ENCODE measurements around the gene KPTN. TPM values are rescaled to one million over a fixed set of nuclear protein-coding genes. Genes with fewer than 3 reads are reported as not detected.
A peak's percentile ranks its signal among the peaks of the same experiment; 100 is the strongest.

KPTN gene
- total and polyA plus RNA-seq, 2 of the 13 experiments (the other 11 are each of a cell fraction or from before 2014, with no cell fraction given) = 9.1 to 13.3 TPM

DNA sequence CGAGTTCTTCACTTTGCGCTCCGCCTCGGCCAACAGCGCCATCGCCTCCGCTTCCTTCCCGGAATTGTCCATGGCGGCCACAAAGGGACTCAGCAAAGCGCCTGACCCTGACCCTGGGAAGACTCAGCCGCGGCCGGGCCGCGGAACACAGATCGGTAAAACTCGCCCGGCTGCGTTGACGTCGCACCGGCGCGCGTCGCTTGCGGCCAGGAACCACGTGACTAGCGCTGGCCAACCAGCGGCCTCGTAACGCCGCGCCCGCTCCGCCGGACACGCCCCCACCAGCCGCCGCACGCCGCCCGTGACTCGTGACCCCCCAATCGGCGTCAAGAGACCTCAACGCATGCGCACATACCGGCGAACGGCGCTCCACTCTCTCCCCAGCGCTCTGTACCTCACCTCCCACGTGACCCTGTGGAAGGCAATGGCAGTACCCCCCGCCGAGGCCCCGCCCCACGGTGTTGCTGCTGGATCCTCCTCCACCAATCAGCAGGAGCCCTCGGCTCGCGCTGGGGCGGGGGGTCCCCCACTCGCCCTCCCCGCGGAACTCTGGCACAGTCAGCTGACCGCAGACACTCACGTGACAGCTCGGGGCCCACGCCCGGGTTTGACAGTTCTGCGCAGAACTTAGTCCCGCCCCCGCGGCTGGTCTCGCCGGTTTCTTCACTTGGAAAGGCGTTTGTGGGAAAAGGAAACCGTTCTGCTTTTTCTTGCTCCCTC is 31.0 kb upstream of the KPTN start, which contains the start of gene NAPA (continued):
- TF ChIP-seq FOXJ3 (CRISPR knock-in tag; IDR thresholded peaks at IDR 0.05; ENCODE audit: borderline replicate concordance) = no peak
- TF ChIP-seq ZNF354B (CRISPR knock-in tag; IDR thresholded peaks at IDR 0.05) = no peak
- TF ChIP-seq ZNF232 (CRISPR knock-in tag; IDR thresholded peaks at IDR 0.05; ENCODE audit: borderline replicate concordance) = no peak
- no peak for TF ChIP-seq SMARCE1 (IDR thresholded peaks at IDR 0.05; ENCODE audit: borderline replicate concordance)
- TF ChIP-seq ZZZ3 (CRISPR knock-in tag; IDR thresholded peaks at IDR 0.05; ENCODE audit: borderline replicate concordance) = peak; percentile 15; the same call in 1 of the 2 replicates
- TF ChIP-seq PRDM10 (CRISPR knock-in tag; IDR thresholded peaks at IDR 0.05; ENCODE audit: low read depth) = no peak
- peak; percentile 97 for TF ChIP-seq GMEB1 (CRISPR knock-in tag; IDR thresholded peaks at IDR 0.05; ENCODE audit: borderline replicate concordance)
- TF ChIP-seq TCF12 (IDR thresholded peaks at IDR 0.05) = no peak
- no peak for TF ChIP-seq TCF12 (CRISPR knock-in tag; IDR thresholded peaks at IDR 0.05)
- 0 out of 2 replicates have a peak, but pooled peaks have one; percentile 62 for TF ChIP-seq U2AF2 (IDR thresholded peaks at IDR 0.05; ENCODE audit: low read depth, low read length)
- TF ChIP-seq, protein P1, sequence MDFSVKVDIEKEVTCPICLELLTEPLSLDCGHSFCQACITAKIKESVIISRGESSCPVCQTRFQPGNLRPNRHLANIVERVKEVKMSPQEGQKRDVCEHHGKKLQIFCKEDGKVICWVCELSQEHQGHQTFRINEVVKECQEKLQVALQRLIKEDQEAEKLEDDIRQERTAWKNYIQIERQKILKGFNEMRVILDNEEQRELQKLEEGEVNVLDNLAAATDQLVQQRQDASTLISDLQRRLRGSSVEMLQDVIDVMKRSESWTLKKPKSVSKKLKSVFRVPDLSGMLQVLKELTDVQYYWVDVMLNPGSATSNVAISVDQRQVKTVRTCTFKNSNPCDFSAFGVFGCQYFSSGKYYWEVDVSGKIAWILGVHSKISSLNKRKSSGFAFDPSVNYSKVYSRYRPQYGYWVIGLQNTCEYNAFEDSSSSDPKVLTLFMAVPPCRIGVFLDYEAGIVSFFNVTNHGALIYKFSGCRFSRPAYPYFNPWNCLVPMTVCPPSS (IDR thresholded peaks at IDR 0.05) = no peak
- TF ChIP-seq MTA1 (CRISPR knock-in tag; IDR thresholded peaks at IDR 0.05; ENCODE audit: borderline replicate concordance) = 0 out of 2 replicates have a peak, but pooled peaks have one; percentile 25
- TF ChIP-seq, protein P2, sequence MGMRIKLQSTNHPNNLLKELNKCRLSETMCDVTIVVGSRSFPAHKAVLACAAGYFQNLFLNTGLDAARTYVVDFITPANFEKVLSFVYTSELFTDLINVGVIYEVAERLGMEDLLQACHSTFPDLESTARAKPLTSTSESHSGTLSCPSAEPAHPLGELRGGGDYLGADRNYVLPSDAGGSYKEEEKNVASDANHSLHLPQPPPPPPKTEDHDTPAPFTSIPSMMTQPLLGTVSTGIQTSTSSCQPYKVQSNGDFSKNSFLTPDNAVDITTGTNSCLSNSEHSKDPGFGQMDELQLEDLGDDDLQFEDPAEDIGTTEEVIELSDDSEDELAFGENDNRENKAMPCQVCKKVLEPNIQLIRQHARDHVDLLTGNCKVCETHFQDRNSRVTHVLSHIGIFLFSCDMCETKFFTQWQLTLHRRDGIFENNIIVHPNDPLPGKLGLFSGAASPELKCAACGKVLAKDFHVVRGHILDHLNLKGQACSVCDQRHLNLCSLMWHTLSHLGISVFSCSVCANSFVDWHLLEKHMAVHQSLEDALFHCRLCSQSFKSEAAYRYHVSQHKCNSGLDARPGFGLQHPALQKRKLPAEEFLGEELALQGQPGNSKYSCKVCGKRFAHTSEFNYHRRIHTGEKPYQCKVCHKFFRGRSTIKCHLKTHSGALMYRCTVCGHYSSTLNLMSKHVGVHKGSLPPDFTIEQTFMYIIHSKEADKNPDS (CRISPR knock-in tag; IDR thresholded peaks at IDR 0.05) = no peak
- TF ChIP-seq KLF13 (CRISPR knock-in tag; IDR thresholded peaks at IDR 0.05) = no peak
- TF ChIP-seq, protein P3, sequence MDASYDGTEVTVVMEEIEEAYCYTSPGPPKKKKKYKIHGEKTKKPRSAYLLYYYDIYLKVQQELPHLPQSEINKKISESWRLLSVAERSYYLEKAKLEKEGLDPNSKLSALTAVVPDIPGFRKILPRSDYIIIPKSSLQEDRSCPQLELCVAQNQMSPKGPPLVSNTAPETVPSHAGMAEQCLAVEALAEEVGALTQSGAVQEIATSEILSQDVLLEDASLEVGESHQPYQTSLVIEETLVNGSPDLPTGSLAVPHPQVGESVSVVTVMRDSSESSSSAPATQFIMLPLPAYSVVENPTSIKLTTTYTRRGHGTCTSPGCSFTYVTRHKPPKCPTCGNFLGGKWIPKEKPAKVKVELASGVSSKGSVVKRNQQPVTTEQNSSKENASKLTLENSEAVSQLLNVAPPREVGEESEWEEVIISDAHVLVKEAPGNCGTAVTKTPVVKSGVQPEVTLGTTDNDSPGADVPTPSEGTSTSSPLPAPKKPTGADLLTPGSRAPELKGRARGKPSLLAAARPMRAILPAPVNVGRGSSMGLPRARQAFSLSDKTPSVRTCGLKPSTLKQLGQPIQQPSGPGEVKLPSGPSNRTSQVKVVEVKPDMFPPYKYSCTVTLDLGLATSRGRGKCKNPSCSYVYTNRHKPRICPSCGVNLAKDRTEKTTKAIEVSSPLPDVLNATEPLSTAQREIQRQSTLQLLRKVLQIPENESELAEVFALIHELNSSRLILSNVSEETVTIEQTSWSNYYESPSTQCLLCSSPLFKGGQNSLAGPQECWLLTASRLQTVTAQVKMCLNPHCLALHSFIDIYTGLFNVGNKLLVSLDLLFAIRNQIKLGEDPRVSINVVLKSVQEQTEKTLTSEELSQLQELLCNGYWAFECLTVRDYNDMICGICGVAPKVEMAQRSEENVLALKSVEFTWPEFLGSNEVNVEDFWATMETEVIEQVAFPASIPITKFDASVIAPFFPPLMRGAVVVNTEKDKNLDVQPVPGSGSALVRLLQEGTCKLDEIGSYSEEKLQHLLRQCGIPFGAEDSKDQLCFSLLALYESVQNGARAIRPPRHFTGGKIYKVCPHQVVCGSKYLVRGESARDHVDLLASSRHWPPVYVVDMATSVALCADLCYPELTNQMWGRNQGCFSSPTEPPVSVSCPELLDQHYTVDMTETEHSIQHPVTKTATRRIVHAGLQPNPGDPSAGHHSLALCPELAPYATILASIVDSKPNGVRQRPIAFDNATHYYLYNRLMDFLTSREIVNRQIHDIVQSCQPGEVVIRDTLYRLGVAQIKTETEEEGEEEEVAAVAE (CRISPR knock-in tag; IDR thresholded peaks at IDR 0.05; ENCODE audit: borderline replicate concordance) = no peak
